NCI-H2107 (cell line): ENCODE data around the gene INCA1.
A peak's percentile ranks its signal among the peaks of the same experiment; 100 is the strongest.

ENCODE experiments used
- DNase-seq: peaks from one replicate; lab custom pipeline; 2025; lab: John Stamatoyannopoulos, UW

INCA1 gene

DNA sequence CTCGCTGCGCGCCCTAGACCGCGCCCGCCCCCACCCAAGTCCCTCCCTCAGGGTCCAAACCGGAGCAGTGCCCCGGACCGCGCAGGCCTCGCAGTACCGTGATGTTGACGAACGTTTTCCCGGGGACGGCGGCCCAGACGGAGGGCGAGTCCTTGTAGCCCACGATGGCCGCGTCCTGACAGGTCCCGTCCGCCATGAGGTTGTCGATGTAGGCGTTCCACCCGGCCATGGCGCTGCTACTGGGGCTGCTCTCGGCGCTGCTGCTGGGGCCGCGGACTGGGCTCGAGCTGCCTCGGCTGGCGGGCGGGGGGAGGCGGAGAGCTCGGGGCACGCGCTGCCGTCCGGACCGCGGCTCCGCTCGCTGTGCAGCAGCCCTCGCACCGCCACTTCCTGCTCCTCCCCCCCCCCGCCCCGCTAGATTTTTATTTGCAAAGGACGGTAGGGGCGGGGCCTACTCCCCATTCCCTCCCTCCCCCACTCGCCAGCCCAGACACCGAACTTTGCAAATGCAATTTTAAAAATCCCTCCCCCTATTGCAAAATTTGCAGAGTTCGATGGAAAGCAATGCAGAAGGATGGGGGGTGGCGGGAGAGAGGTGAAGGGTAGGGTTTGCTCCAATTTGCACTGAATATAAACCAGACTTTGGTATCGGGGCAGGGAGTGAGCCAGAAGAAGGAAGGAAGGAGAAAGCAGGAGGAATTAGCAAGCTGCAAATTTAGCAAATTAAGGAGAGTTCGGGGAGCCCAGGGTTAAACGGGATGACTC is 49.0 kb downstream of the INCA1 start, which contains the start of gene PFN1:
Gene PFN1, minus strand, starts transcription at position 365 of the 765 bp plus-strand sequence. Its CDS starts 136 bp downstream, at position 229.
- DNase-seq: peak; percentile 58

DNA sequence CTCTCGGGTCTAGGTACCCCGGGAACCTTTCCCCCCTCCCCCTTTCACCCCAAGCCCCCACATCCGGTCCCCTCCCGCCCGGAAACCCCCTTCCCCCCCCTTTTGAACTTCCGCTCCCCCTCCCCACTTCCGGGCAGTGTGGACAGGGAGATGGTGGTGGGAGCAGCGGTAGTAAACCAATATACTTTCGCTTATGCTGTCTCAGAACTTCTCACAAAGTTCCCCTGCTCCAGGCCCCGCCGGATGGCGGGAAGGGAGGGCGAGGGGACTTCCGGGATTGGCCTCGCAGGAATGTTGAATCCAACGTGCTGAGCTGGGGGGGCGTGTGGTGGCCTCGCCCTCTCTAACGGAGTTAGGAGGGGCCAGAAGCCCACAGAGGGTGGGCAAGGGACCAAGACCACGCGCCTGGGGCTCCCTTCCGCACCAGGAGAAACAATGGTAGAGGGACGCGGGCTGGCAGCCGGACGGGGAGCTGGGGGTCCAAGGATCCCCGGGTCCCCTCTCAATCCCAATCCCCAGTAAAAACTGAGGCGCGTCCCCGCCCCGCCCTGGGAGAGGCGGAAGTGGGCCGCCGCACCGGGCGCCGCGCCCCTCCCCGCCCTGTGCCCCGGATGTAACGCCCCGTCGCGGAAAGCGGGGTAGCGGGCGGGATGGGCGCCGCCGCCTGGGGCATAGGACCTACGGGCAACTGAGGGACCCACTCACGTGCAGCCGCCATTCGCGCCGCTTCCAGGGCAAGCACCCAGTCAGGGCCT is 49.7 kb downstream of the INCA1 start:
- DNase-seq: no peak

DNA sequence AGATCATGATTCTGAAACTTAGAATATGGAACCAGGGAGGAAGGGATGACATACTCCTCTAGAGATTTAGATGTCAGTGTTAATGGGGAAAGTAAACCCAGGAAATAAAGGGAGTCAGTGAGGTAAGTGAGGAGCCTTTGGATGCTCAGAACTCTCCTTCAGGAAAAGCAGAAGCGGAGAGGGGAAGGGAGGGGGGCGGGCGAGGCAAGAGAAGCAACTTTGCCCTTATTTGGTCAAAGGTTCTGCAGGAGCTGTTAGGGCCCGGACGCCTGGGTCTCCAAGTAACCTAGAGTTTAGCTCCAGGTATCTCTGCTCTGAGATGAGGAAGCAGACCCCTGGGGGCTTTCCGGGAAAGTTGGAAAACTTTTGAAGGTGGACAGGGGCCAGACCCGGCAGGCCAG is 50.3 kb downstream of the INCA1 start:
- no peak for DNase-seq

DNA sequence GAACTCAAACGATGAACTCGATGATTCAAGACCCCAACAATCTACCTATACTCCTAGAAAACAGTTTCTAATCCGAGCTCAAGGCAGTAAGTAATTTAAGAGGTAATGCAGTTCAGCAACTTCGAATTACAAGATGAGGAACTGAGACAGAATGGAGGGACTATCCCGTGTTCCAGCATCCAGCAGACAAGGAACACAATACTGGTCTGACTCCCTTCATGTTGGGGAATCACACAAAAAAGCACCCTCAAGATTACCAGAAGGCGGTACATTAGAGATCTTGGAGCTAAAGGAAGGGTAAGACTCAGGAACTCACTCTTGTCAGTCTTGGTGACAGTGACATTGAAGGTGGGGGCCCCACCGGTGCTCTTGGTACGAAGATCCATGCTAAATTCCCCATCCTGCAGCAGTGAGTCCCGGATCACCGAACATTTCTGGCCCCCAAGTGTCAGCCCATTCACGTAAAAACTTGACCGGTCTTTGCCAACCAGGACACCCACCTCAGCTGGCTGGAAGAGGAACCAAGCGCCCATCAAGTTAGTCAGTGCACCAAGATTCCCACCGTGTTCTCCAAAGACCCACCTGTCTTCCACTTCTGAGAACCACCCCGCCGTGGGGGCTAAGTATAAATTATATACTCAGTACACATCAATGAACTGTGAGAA is 50.9 kb downstream of the INCA1 start:
- DNase-seq: no peak

DNA sequence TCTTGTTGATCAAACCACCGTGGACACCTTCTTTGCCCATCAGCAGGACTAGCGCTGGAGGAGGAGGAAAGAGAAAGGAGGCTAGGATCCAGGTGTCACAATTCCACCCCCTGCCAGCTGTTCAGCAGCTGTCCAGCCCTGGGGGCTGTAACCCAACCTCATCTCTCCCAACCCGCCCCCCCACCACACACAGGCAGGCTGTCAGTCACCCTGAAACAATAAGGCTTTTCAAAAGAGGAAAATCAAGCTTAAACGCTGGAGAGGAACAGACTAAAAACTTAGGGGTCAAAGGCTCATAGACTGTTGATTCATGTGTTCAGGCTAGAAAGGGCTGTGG is 51.4 kb downstream of the INCA1 start:
- DNase-seq: no peak

DNA sequence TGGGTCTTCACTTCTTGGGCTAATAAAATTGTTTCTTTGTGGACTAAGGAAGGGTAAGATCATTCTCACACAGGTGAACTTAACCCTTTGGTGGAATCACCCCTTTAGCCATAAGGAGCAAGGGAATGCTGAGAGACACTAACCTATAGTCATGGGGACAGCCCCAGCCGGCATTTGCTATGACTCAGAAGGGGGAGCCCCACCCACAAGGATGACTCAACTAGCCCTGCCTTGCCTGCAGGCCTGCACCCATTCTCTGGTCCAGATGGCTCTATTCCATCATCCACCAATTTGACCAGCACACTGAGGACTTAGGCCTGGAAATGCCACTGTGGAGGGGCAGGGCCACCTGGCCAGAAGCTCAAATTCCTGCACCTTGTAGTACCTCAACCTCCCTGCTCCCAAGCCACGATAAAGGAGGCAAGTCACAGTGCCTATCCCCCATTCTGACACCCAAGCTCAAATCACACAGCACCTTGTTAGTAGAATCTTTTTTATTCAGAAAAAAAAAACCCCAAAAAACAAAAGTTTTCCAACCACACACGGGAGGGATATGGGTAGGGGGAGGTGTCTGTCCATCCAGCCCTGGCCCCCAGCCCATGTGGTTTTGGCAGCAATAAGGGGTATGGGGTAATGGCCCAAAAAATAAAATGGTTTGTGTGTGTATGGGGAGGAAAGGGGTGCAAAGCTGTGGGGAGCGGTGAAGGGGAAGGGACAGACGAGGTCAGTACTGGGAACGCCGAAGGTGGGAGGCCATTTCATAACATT is 52.0 kb downstream of the INCA1 start:
- no peak for DNase-seq

DNA sequence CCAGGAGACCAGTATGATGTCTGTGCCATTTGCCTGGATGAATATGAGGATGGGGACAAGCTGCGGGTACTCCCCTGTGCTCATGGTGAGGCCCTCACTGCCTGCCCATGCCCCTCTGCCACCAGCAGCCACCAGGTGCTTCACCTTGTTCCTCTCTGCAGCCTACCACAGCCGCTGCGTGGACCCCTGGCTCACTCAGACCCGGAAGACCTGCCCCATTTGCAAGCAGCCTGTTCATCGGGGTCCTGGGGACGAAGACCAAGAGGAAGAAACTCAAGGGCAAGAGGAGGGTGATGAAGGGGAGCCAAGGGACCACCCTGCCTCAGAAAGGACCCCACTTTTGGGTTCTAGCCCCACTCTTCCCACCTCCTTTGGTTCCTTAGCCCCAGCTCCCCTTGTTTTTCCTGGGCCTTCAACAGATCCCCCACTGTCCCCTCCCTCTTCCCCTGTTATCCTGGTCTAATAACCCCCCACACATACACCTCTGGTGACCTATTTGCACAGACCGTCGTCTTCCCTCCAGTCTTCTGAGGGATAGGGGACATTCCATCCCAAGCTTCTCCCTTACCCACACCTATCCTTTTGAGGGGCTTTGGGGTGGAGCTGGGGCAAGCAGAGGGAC is 52.7 kb downstream of the INCA1 start:
- no peak for DNase-seq

DNA sequence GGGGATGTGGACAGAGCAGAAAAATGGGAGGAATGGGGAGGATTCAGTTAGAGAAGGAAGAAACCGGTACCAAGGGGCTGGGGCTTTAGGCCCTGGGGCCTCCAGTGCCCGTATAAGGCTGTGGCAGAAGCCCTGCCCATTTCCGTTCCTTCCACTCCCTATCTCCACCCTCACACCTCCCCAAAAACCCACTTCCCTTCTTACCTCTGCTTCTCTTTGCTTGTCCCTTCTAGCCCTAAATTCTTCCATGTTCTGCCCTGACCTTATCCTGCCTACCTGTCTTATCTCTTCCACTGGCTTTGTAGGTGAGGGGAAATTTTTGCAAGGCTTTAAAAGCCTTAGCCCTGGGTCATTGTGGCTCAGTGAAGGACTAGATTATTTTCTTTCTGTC is 53.2 kb downstream of the INCA1 start:
- DNase-seq: no peak

DNA sequence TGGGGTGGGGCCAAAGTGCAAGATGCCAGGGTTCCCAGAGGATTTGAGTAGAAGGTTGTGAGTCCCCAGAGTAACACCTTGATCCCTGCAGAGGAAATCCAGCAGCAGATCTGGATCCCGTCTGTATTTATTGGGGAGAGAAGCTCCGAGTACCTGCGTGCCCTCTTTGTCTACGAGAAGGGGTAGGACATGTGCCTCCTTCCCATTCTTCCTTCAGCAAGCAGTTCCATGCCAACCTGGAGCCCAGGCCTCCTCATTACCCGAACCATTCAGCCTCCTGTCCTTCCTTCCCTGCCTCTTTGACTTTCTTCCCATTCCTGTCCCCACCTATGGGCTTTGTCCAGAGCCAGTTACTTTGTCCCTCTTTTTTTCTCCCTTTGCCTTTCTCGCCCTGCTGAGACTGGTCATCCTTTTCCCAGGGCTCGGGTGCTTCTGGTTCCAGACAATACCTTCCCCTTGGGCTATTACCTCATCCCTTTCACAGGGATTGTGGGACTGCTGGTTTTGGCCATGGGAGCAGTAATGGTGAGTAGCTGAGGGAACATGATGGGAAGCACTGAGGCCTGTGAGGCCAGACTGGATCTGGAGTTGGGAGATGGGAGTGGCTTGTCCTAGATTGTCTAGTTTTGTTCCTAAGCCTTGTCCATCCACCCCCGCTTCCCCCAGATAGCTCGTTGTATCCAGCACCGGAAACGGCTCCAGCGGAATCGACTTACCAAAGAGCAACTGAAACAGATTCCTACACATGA is 54.4 kb downstream of the INCA1 start:
- DNase-seq: no peak

DNA sequence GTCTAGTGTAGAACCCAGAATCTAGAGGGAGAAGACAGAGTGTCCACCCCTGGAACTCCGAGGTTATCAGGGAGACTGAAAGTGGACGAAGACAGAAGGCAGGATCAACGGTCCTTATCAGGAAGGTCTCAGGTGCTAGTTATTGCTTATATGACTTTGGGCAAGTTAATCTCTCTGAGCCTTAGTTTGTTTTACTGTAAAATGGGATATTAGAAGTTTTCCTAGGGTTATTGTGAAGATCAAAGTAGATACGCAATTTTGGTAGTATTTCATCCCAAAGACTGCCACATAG is 56.1 kb downstream of the INCA1 start:
- DNase-seq: no peak

DNA sequence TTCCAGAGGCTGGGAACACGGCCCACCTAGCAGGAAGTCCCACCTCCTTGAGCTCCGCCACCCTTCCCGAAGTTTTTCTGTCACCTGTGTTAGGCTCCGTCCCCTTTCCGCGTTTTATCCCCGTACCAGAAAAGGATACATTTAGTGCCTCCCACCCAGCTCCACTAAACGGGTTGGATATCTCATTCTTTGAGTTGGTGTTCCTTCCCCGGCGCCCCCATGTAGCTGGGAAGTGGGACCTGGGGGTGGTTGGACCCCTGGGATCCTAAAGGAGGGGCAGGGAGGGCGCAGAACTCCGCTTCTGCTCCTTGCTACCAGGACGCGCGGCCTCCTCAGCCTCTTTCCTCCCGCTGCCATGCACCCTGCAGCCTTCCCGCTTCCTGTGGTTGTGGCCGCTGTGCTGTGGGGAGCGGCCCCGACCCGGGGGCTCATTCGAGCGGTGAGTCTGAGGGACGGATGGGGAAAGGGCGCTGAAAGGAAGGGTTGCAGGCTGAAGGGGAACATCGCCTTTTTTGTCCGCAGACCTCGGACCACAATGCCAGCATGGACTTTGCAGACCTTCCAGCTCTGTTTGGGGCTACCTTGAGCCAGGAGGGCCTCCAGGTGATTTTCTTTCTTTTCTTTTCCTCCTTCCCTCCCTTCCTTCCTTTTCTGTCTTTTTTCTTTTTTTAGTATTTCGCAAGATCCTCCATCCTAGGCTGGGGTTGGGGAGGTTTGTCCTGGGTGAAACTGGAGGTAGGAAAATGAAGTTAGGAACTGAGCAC is 56.6 kb downstream of the INCA1 start:
- DNase-seq: peak; percentile 34

DNA sequence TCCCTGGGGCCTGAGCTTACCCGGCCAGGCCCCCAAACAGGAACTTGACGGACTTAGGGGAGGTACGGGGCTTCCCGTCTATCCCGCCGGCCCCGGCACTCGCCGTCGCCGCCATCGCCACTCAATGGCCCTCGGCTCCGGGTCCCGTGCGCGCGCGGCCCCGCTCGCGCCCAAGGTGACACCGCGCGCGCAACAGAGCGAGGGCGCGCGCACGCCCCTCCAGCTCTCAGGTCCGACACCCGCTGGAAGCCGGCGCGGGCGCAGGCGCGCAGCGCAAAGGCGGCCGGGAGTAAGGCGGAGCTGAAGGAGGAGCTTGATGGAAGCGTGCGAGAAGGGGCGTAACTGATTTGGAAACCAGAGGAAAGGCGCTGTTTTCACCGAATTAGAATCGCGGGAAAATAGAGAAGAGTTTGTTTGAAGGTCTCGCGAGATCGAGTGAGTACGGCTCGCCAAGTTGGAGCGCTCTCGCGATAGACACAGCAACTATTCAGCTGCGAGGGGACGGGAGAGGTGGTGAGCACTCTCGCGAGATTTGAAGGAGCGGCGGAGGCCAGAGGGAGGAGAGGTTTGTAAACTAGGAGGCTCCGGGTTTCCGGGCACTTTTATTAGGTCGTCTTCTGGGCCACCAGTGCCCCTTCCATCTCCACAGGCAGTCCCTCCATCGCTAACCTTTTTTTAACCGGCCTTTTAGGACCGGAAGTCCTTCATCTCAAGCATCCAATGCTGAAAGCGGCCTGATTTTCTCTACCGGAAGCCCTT is 57.3 kb downstream of the INCA1 start, which contains the start of the genes RNF167 and SLC25A11:
Gene RNF167, plus strand, starts transcription at position 473 of the 759 bp plus-strand sequence. CDS start 642 bp downstream, outside the sequence.
Gene SLC25A11, minus strand, starts transcription at position 251 of the 759 bp plus-strand sequence. Its CDS starts 136 bp downstream, at position 115.
- DNase-seq: peak; percentile 81

DNA sequence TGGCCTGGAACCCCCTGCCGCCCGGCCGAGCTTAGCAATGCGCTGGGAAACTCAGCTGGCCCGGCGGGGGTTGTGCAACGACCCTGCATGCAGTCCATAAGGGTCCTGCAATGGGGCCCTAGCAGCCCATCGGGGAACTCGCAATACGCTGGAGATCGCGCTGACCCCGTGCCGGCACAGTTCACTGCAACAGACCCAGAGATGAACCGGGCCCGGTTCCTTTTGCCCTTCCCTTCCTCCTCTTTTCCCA is 57.9 kb downstream of the INCA1 start:
- DNase-seq: no peak

DNA sequence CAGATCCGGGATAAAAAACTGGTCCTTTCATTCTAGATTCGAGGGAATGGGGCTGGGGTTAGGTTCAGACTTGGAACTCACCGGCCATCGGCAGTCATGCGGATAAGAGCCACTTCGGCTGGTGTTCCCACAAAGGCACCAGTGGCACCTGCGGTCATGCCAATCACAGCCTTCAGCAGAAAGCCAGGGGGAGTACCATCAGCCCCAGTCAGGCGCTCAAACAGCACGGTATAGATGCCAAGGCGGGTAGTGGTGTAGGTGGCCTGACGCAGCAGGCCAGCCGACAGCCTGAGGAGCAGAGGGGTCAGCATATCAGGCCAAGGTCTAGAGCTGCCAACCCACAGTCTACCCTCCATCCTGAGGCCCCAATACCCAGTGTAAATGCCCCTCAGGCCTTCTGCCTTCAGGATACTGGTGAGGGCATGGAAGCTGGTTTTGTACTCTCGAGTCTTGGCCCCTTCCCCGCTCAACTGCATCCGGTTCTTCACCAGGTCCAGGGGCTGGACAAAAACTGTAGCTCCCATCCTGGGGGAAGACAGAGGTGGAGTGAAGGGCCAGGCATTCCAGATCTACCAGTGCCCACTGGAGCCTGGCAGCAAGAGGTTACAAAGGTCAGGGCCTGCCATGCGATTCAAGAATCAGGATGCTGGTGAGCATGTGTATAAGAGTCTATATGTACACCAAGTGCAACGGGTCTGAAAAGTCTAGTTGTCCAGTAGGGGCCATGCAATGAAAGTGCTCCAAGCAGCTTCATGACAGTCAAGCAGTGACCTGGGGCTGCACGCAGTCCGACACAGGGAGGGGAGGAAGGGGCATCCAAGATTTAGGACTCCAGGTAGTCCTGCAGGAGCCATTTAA is 58.4 kb downstream of the INCA1 start:
- DNase-seq: no peak
